ENCODE measurements around the gene ELMO3. TPM values are rescaled to one million over a fixed set of nuclear protein-coding genes. Genes with fewer than 3 reads are reported as not detected.

ELMO3 gene
- total RNA-seq, 1 experiment from 2014 or later = 8.6 TPM

- Histone ChIP-seq H3K27ac (ENCODE audit: insufficient read length, low read depth, low read length) (no peak overlapping the region), H2BK15ac (ENCODE audit: low read depth, low read length) (no peak overlapping the region), H4K8ac (replicated peaks; ENCODE audit: insufficient read length, low read depth, low read length) (no peak overlapping the region), H2BK5ac (ENCODE audit: insufficient read length, low read length) (no peak overlapping the region), H3K4me1 (ENCODE audit: insufficient read depth, low read length) (peaks cover 15% of the 10 kb centered on the region; the same call in 1 of the 2 replicates), H3K23me2 (ENCODE audit: insufficient read length, low read depth, low read length, poor library complexity, severe bottlenecking) (peaks cover 31% of the 10 kb centered on the region), H3K79me2 (ENCODE audit: insufficient read depth, low read length) (no peaks in the 10 kb centered on the region; the same call in 1 of the 2 replicates), H3K23ac (ENCODE audit: insufficient read length, low read depth, low read length) (no peak overlapping the region), H3K18ac (ENCODE audit: insufficient read length, low read depth, low read length) (no peak overlapping the region), H2AK5ac (ENCODE audit: insufficient read length, low read length) (no peak overlapping the region), H3K9ac (ENCODE audit: extremely low read depth, insufficient read length, low read length) (no peak overlapping the region), H4K91ac (ENCODE audit: insufficient read length, low read depth, low read length) (no peak overlapping the region), H3K4me2 (ENCODE audit: insufficient read depth, insufficient read length, low read length) (peak overlapping the region; percentile 41), H4K20me1 (ENCODE audit: control insufficient read depth, insufficient read depth, insufficient read length) (peaks cover 3% of the 10 kb centered on the region), H3K27me3 (ENCODE audit: insufficient read depth, low read length) (no peaks in the 10 kb centered on the region; the same call in 1 of the 2 replicates), H3K14ac (ENCODE audit: insufficient read depth, low read length) (no peak overlapping the region), H3T11ph (ENCODE audit: low read length) (no peak overlapping the region), H2AFZ (ENCODE audit: low read length) (no peak overlapping the region), H4K5ac (ENCODE audit: insufficient read length, low read depth, low read length) (no peak overlapping the region), H3K4ac (ENCODE audit: low read depth, low read length) (no peak overlapping the region), H3K9me3 (ENCODE audit: control insufficient read depth, low read depth, low read length) (no peaks in the 10 kb centered on the region), H3K79me1 (ENCODE audit: insufficient read depth, low read depth, low read length, poor library complexity, severe bottlenecking) (peaks cover 4% of the 10 kb centered on the region), H2BK12ac (ENCODE audit: insufficient read length, low read depth, low read length) (no peak overlapping the region), H3K56ac (ENCODE audit: insufficient read length, low read depth, low read length) (no peak overlapping the region), H2BK20ac (ENCODE audit: low read depth, low read length, poor library complexity, severe bottlenecking) (no peak overlapping the region), H2BK120ac (ENCODE audit: low read depth, low read length, poor library complexity, severe bottlenecking) (no peak overlapping the region)
- WGBS (ENCODE audit: extremely low coverage, insufficient read length, low lambda C conversion rate) = no CpG with 5 or more reads among the region's 4 CpGs
- Mint-ChIP-seq H3K4me1 (peaks cover 40 to 50% of the 10 kb centered on the region in 2 experiments), H3K9me3 (no peaks in the 10 kb centered on the region), H3K4me3 (peak overlapping the region; percentile 86 to 94), H3K36me3 (ENCODE audit: insufficient read depth in 1 of 3, low read depth in 3 of 3) (peaks cover 0 to 2% (median 0%) of the 10 kb centered on the region in 3 experiments; a peak in 3 of 7 replicates), H3K27ac (peak overlapping the region in 1 of 3 experiments; percentile 81; a peak in 2 of 7 replicates), H3K27me3 (ENCODE audit: low read depth) (peaks cover 20% of the 10 kb centered on the region)
- no peak for DNase-seq
- TF ChIP-seq CTCF (conservative IDR thresholded peaks at IDR 0.05) = no peak
Observed at GRCh38 chr16:67245186-67245585, 46.3 kb downstream of the ELMO3 start.

All from H9 (cell line).